ENCODE measurements around the gene MID1.

MID1 gene

DNA sequence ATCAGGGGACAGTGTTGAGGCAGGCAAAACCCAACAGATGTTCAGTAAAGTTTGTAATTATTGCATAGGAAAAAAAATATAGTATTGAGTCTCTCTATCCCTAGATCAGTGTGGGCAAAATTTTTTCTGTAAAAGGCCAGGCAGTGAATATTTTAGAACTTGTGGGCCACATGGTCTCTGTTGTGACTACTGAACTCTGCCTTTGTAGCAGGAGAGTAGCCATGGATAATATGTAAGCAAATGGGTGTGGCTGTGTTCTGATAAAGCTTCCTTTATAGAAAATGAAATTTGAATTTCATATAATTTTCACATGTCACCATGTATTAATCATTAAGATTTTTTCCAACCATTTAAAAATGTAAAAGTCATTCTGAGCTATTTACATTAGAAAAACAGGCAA lies 193.1 kb downstream of the MID1 start:
- DNase-seq: no peak

DNA sequence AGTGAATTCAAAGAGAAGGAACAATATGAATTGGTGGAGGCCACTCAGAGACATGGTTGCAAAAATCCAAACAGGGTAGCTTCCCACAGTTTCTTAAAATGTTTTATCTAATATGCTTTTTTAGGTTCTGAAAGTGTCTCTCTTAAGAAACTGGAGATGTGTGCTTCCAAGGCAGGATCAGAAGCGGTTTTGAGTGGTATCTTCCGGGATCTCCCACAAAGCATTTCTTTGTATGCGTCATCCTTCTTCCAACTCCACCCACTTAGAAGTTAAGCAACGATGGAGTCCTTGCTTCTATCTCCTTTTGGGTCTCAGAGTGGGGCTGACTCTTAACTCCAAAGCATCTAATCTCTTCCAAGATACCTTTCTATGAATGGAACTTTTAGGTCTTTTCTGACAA lies 196.7 kb downstream of the MID1 start:
- DNase-seq: no peak

DNA sequence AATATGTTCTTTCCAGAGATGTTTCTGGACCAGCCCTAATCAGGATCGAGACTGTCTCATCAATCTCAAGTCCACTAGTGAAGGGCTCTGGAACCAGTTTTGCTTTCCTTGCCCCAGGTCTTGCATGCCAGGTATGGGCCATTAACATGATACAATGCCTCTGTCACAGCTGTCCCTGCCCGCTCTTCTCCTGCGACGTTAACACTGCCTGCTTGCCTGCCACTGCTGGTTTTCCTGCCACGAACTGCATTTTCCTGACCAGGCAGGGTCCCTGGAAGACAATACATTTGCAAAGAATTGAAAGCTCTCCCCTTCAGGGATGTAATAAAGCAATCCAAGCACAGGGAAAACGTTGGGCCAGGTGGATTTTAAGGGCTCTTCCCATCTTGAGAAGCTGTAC lies 200.3 kb downstream of the MID1 start:
- DNase-seq: no peak

DNA sequence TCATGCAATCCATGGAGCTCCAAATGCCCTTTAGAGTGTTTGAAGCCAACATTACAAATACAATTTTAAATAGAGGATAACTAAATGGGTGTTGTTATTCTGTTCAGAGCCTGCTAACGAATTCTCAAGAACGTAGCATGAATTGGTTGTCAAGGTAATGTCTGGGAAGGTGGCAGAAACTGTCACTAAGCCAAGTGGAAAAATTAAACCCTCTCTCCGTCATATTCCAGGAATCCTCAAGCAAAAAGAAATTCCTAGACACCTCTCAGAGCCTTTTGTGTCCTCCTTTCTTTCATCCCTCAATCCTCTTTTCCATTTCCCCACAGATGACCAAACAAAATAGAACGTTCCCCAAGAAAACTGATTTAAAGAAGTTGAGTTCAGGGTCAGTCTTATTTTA lies 204.0 kb downstream of the MID1 start:
- no peak for DNase-seq

DNA sequence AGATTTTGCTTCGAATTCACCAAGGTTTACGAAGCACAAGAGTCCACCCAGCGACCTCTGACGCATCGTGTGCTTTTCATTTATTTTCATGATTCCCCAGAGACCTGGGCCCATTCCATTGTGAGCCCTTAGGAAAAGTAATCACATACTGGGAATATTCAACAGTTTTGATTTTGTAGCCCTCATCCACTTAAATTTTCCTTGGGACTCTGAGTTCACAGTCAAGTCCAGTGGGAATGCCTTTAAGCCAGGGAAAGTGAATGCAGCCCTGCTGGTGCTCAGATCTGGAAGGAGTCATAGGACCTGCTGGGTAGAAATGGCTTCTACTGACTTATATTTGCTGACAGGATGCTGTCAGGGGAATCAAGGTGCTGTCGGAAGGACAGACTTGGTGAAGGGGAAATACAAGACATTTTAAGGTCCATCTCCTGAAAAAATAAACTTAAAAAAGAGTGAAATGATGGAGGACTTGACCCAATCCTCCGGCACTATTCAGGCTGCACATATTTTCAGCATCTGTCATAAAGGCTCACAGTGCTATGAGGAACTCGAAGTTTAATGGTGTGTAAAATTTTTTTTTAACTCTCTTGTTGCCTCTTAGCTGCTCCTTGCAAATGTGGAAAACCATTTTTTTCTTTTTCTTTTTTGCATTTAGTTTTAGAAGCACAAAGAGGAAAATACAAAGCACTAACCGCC lies 204.9 kb downstream of the MID1 start:
- no peak for DNase-seq

DNA sequence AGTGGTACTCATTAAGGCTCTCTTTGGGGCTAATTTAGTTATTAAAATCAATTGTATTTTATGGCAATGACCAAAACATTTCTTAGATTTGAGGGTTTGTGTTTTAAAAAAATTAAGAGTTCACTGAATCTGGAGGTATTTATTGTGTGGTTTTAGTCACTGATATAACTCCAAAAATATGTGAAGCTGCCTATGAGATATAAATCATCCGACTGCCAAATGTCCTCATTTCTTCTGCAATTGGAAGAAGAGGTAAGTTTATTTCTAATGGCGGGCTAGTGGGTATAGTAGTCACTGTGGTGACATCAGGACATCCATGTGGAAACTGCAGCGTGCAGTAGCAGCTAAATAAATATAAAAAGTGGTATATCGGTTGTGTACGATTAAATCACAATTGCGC lies 205.5 kb downstream of the MID1 start:
- no peak for DNase-seq

DNA sequence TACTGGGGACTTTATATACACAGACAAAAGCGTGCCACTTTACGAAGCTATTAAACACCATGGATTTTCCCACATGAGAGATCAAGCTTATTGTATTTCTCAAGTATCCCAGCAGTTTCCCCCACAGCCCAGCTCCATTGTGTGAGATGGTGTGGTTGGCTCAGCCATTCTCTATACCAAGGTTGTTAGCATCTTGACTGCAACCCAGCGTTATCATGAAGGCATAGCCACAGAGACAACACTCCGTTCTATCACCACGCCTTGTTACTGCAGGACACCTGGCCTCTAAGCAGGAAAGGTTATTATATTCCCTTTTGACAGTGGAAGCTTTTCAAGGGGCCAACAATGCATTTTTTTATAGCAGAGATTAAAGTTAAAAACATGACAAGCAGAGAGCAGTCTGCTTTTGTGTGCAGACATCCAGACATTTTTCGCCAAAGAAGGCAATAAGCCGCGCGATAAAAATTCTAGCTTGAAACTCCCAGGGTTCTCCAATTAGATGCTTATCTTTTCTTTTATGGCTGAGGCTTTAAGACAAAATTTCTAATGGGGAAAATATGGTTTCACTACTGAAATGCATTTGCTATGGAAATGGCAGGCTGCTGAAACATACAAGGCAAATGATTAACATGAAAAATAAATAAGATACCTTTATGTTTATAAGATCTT lies 206.1 kb downstream of the MID1 start:
- no peak for DNase-seq

DNA sequence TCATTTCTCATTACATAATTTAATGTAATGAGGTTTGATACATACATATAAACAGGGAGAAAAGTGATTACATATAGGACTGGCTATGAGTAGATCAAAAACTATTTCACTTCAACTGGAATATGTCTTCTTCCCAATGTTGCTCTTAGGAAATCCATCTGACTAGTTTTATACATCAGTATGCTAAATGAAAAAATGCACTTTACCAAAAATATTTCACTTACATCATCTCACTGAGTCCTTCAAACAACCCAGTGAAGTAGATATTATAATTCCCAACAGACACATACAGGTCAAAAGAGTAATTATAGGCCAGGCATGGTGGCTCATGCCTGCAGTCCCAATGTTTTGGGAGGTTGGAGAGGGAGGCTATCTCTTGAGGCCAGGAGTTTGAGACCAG lies 215.9 kb downstream of the MID1 start:
- DNase-seq: no peak

DNA sequence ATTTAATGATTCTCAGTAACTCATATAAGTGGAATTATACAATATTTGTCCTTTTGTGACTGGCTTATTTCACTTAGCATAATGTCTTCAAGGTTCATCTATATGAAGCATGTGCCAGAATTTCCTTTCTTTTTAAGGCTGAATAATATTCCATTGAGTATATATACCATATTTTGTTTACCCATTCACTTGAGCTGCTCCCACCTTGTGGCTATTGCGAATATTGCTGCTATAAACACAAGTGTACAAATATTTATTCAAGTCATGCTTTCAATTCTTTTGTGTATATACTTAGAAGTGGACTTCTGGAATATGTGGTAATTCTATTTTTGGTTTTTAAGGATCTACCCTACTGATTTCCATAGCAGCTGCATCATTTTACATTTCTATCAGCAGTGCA lies 219.1 kb downstream of the MID1 start:
- no peak for DNase-seq

DNA sequence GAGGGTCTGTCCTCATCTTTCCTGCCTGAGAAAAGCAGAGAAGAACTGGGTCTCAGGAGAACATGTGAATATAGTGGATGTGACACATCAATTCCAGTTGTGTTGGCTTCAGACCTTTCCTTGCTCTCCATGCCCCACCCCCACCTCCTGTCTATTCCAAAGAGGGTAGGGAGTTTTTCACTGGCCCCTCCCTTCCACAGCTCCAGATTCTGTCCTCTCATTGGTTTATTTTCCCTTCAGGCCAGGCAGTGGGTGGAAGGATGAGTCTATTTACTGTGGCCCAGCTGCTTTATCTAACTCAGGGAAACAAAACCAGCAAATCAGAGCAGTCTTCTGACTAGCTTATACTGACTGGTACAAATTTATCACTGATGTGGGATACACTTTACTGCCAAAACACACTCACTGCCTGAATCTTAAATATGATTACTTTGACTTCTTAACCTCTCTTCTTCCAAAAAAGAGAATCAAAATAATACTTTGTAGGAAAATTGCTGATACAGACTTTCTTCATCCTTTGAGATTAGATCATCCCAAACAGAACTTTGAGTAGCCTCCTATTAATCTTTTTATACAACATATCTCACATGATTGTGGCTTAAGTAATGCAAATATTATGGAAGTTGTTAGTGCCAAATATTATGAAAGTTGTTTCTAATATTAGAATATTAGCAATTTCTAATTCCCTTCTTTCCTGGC lies 221.2 kb downstream of the MID1 start:
- DNase-seq: no peak

DNA sequence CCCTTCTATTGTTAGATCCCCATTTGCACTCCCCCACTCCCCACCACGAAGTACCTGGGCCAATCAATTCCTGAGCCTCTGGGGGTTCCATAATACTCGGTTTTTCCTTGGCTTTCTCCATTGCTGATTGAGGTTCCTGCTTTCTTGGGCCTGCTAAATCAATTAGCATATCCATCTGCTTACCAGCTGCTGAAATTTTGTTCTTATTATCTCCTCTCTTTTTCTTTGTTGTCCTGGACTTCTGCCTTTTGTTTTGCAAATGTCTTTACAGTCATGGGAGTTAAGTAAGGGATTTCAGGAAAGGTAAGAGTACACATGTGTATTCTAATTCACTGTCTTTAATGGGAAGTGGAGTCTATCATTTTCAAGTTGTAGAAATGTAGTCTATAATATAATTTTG lies 222.2 kb downstream of the MID1 start:
- no peak for DNase-seq

DNA sequence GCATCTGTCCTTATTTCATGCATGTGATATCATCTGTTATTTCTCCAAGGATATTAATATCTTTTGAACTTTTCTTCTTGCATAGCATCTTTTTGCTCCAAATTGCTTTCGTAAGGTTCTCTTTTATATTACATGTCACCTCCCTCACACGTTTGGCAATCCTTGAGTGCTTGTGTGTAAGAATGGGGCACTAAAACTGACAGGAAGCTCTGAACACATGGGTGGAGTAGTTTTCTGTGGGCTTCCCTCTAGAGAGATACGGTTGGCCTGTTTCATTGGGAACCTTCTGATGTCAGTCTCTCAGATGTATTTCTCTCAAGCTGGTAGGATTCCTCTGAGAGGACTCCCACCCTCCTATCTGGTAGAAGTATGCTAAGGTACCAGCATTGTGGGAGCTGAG lies 223.0 kb downstream of the MID1 start:
- no peak for DNase-seq

DNA sequence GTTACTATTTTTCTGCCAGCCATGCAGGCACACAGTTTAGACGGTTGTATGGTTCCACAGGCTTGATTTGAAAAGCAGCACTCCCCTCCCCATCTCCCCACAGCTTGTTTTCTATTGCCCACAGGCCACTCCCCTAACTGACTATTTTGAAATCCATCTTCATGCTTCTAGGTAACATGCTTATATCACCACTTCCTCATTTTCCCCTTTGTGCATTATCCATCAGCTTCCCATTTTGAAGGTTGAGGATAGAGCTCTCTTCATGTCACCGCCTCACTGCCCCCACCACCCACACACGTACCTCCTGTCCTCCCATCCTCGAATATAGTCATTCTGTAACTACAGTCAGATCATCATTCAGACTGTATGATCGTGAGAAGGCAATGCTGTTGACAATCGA lies 224.7 kb downstream of the MID1 start:
- no peak for DNase-seq
